ENCODE measurements around the gene CFAP97. TPM values are rescaled to one million over a fixed set of nuclear protein-coding genes. Genes with fewer than 3 reads are reported as not detected.

Gene CFAP97
- polyA plus RNA-seq, 1 donor (not counting 4 experiments of a cell fraction or from before 2014, with no cell fraction given), result 24.9 TPM

GRCh38 chr4:185212581-185212980 lies 8.8 kb upstream of the CFAP97 start:
- FAIRE-seq, result no peak
- dilution Hi-C loops (cut with MboI; ENCODE audit: extremely low pct_ligation_motif_present, low sequenced_read_pairs), result no loop called here
- no peaks in the 10 kb centered on the region for H3K27me3 ChIP-seq (ENCODE audit: control insufficient read depth, extremely low read depth, insufficient read depth, low read length)
- no peak for DNase-seq (ENCODE audit: low read depth, low spot score)
- H3K9ac ChIP-seq (ENCODE audit: control insufficient read depth, extremely low read depth, insufficient read depth, low read length), result no peak overlapping the region
- H3K4me2 ChIP-seq (ENCODE audit: control insufficient read depth, extremely low read depth, insufficient read depth, low read depth, low read length), result no peak overlapping the region
- H4K20me1 ChIP-seq (ENCODE audit: control insufficient read depth, extremely low read depth, insufficient read depth, low read length), result no peaks in the 10 kb centered on the region
- H3K9me3 ChIP-seq (ENCODE audit: control insufficient read depth, low read depth, low read length), result no peaks in the 10 kb centered on the region
- H3K4me3 ChIP-seq (ENCODE audit: control insufficient read depth in 2 of 3, extremely low read depth in 1 of 3, insufficient read depth in 2 of 3, low read depth in 1 of 3, low read length in 3 of 3), result no peak overlapping the region
- peaks cover 3% of the 10 kb centered on the region for H3K79me2 ChIP-seq (ENCODE audit: control insufficient read depth, insufficient read depth, low read length)
- no peak overlapping the region for H3K27ac ChIP-seq (ENCODE audit: control insufficient read depth, insufficient read depth, low read length)
- H3K36me3 ChIP-seq (ENCODE audit: control insufficient read depth in 2 of 2, extremely low read depth in 1 of 2, insufficient read depth in 2 of 2, low read length in 2 of 2), result no peaks in the 10 kb centered on the region
- no peak for TF ChIP-seq CTCF (optimal IDR thresholded peaks at IDR 0.05 in 1 of 3, IDR thresholded peaks at IDR 0.05 in 1 of 3, conservative IDR thresholded peaks at IDR 0.05 in 1 of 3; ENCODE audit: extremely low read depth in 1 of 3, insufficient read depth in 2 of 3, low read length in 3 of 3)
- no peak for TF ChIP-seq EZH2 (IDR thresholded peaks at IDR 0.05; ENCODE audit: low read length)
- no peak overlapping the region for H2AFZ ChIP-seq (ENCODE audit: control insufficient read depth, low read length)
- no peaks in the 10 kb centered on the region for H3K9me1 ChIP-seq (ENCODE audit: control insufficient read depth, extremely low read depth, insufficient read depth, low read length)
- peaks cover 13% of the 10 kb centered on the region for H3K4me1 ChIP-seq (ENCODE audit: control insufficient read depth, extremely low read depth, insufficient read depth, low read length)

- Histone ChIP-seq H3K79me2 (ENCODE audit: control insufficient read depth, insufficient read depth, low read length) (peaks cover 3% of the 10 kb centered on the region), H2AFZ (ENCODE audit: control insufficient read depth, low read length) (no peak overlapping the region), H3K27me3 (ENCODE audit: control insufficient read depth, extremely low read depth, insufficient read depth, low read length) (no peaks in the 10 kb centered on the region), H3K9me1 (ENCODE audit: control insufficient read depth, extremely low read depth, insufficient read depth, low read length) (no peaks in the 10 kb centered on the region), H3K4me3 (ENCODE audit: control insufficient read depth in 2 of 3, extremely low read depth in 1 of 3, insufficient read depth in 2 of 3, low read depth in 1 of 3, low read length in 3 of 3) (no peak overlapping the region), H3K4me1 (ENCODE audit: control insufficient read depth, extremely low read depth, insufficient read depth, low read length) (peaks cover 13% of the 10 kb centered on the region), H4K20me1 (ENCODE audit: control insufficient read depth, extremely low read depth, insufficient read depth, low read length) (no peaks in the 10 kb centered on the region), H3K9ac (ENCODE audit: control insufficient read depth, extremely low read depth, insufficient read depth, low read length) (no peak overlapping the region), H3K4me2 (ENCODE audit: control insufficient read depth, extremely low read depth, insufficient read depth, low read depth, low read length) (no peak overlapping the region), H3K36me3 (ENCODE audit: control insufficient read depth in 2 of 2, extremely low read depth in 1 of 2, insufficient read depth in 2 of 2, low read length in 2 of 2) (no peaks in the 10 kb centered on the region), H3K9me3 (ENCODE audit: control insufficient read depth, low read depth, low read length) (no peaks in the 10 kb centered on the region), H3K27ac (ENCODE audit: control insufficient read depth, insufficient read depth, low read length) (no peak overlapping the region)
- dilution Hi-C loops (cut with MboI; ENCODE audit: extremely low pct_ligation_motif_present, low sequenced_read_pairs), result no loop called here
- FAIRE-seq (no peak), DNase-seq (ENCODE audit: low read depth, low spot score) (no peak)
- no peak for TF ChIP-seq CTCF (optimal IDR thresholded peaks at IDR 0.05 in 1 of 3, IDR thresholded peaks at IDR 0.05 in 1 of 3, conservative IDR thresholded peaks at IDR 0.05 in 1 of 3; ENCODE audit: extremely low read depth in 1 of 3, insufficient read depth in 2 of 3, low read length in 3 of 3)
- no peak for TF ChIP-seq EZH2 (IDR thresholded peaks at IDR 0.05; ENCODE audit: low read length)
Measured at GRCh38 chr4:185211641-185212040, 7.8 kb upstream of the CFAP97 start.

Measured in keratinocyte (primary cell).